Measurements from ENCODE around the gene OTULIN.

OTULIN gene

GRCh38 chr5:14699807-14700400, 35.4 kb downstream of the OTULIN start:
- DNase-seq, result no peak

- DNase-seq, result no peak
Measured at GRCh38 chr5:14700478-14701436, 36.2 kb downstream of the OTULIN start.

- no peak for DNase-seq
Measured at GRCh38 chr5:14701556-14701955, 37.0 kb downstream of the OTULIN start.

- no peak for DNase-seq
Measured at GRCh38 chr5:14702238-14702839, 37.8 kb downstream of the OTULIN start.

GRCh38 chr5:14705556-14705955, 41.0 kb downstream of the OTULIN start:
- no peak for DNase-seq

- DNase-seq, result no peak
Measured at GRCh38 chr5:14706615-14707021, 42.1 kb downstream of the OTULIN start.

GRCh38 chr5:14707811-14708390, 43.4 kb downstream of the OTULIN start:
- DNase-seq, result peak; percentile 30

GRCh38 chr5:14708551-14708950, 44.0 kb downstream of the OTULIN start:
- DNase-seq, result peak; percentile 39

GRCh38 chr5:14710313-14710994, 45.9 kb downstream of the OTULIN start:
- DNase-seq, result peak; percentile 50

- peak; percentile 47 for DNase-seq
Measured at GRCh38 chr5:14712131-14712530, 47.6 kb downstream of the OTULIN start.

- DNase-seq, result peak; percentile 46
Measured at GRCh38 chr5:14712666-14713065, 48.1 kb downstream of the OTULIN start.

- peak; percentile 51 for DNase-seq
Measured at GRCh38 chr5:14713476-14714390, 49.2 kb downstream of the OTULIN start.

- DNase-seq, result peak; percentile 48
Measured at GRCh38 chr5:14714706-14715105, 50.2 kb downstream of the OTULIN start.

- DNase-seq, result no peak
Measured at GRCh38 chr5:14715481-14715880, 51.0 kb downstream of the OTULIN start.

GRCh38 chr5:14716755-14717752, 52.5 kb downstream of the OTULIN start:
- peak; percentile 48 for DNase-seq

- peak; percentile 40 for DNase-seq
Measured at GRCh38 chr5:14718778-14719177, 54.3 kb downstream of the OTULIN start.

- DNase-seq, result no peak
Measured at GRCh38 chr5:14720236-14720923, 55.9 kb downstream of the OTULIN start.

- no peak for DNase-seq
Measured at GRCh38 chr5:14721990-14722656, 57.6 kb downstream of the OTULIN start.

GRCh38 chr5:14722923-14723322, 58.4 kb downstream of the OTULIN start:
- DNase-seq, result no peak
